Measurements from ENCODE around the gene BPIFB3.

BPIFB3 gene

GRCh38 chr20:33053291-33054106 lies at the start of gene BPIFB3:
TSS of gene BPIFB3 (plus strand) at chr20:33053903. CDS start at chr20:33055436, 1,533 bp downstream.
- no peak for DNase-seq

DNA sequence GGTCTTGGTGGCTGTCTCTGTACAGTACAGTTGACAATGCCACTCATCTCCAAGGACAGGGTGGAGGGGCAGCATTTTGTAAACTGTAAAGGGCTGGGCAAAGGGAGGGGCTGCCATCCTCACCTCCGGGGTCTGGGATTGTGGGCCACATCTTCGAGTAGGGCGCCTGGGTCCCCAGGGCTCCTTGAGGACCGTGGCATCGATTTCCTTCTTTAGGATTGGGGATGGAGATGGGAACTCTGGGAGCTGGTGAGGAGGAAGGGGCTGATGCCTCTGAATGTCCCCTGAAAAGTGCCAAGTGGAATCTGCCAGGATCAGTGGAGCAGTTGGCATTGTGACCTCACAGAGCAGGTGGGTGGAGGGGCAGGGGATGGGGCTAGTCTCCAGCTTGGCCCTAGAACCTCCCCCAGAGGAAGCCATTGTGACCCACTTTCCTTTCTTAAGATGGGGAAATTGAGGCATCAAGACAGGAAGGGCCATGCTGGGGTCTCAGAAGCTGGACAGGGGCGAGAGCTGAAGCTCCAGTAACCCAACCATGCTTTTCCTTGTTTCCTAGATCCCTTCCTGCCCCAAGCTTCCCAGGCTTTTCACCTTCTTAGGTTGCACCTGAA lies 49.5 kb upstream of the BPIFB3 start, which contains the start of gene SUN5:
Gene SUN5 (minus strand): TSS at position 293 of the 611 bp plus-strand sequence. CDS start 93 bp downstream, at position 200.
- DNase-seq = no peak

DNA sequence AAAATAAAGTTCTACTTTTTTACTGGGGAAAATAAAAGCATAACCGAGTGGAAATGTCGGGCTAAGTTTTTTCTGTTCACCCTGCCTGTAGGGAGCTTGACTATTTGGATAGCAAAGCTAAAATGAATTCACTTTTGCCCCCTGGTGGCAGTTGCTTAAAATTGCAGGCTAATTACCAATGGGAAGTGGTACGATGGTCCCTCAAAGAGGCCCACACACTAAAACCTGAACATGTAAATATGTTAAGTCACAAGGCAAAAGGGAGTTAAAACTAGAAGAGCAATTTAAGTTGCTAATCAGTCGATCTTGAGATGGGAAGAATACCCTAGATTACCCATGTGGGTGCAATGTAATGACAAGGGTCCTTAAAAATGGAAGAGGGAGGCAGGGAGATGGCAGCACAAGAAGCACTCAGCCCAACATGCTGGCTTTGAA lies 48.6 kb upstream of the BPIFB3 start:
- peak; percentile 17 for DNase-seq

- no peak for DNase-seq
Observed at GRCh38 chr20:33005908-33006775, 47.6 kb upstream of the BPIFB3 start.

- no peak for DNase-seq
Observed at GRCh38 chr20:33006776-33007375, 46.8 kb upstream of the BPIFB3 start.

DNA sequence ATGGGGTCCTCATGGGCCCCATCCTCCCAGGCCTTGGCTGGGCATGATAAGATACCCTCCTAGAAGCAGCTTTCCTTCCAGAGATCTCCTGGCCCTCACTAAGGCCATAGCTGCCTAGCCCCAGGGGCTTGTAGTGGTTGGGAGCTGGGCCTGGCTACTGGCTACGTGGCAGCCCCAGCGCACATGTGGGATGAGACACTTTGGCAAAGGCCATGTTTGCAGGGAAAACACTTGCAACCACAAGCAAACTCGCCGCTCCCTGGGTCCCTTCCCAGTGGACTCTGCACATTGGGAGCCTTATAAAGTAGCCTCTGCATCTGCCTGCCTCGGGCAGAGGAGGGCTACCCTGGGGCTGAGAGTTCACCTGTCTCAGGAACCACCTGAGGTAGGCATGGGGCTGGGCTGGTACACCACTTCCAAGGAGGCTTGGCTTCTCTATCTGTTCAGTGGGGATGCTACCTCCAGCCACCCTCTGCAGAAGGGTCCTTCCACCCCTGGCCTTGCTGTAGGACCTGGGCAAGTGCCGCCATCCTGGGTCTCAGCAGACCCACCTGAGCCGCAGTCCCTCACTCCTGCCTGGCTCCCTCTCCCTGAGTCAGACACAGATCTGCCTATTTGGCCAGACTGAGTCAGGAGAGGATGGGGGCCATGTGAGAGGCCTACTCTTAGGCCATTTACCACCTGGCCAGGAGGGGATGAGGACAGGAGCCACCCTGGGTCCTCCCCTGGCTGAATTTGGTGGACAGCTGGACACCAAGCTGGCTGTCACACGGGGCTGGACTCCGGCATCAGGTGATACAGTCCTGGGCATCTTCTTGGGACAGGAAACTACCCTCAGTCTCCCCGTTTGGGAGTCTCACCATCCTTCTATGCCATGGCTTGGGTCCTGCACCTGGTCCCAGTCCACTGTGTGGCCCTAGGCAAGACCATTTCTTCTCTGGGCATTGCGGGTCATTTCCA lies 46.0 kb upstream of the BPIFB3 start, which contains the start of gene BPIFB2:
Gene BPIFB2 (plus strand): TSS at position 329 of the 960 bp plus-strand sequence. CDS start 871 bp downstream, outside the sequence.
- no peak for DNase-seq

GRCh38 chr20:33008336-33009213 lies 45.1 kb upstream of the BPIFB3 start:
- no peak for DNase-seq

GRCh38 chr20:33009214-33010132 lies 44.2 kb upstream of the BPIFB3 start:
- peak; percentile 59 for DNase-seq

- no peak for DNase-seq
Observed at GRCh38 chr20:33010133-33010504, 43.6 kb upstream of the BPIFB3 start.

DNA sequence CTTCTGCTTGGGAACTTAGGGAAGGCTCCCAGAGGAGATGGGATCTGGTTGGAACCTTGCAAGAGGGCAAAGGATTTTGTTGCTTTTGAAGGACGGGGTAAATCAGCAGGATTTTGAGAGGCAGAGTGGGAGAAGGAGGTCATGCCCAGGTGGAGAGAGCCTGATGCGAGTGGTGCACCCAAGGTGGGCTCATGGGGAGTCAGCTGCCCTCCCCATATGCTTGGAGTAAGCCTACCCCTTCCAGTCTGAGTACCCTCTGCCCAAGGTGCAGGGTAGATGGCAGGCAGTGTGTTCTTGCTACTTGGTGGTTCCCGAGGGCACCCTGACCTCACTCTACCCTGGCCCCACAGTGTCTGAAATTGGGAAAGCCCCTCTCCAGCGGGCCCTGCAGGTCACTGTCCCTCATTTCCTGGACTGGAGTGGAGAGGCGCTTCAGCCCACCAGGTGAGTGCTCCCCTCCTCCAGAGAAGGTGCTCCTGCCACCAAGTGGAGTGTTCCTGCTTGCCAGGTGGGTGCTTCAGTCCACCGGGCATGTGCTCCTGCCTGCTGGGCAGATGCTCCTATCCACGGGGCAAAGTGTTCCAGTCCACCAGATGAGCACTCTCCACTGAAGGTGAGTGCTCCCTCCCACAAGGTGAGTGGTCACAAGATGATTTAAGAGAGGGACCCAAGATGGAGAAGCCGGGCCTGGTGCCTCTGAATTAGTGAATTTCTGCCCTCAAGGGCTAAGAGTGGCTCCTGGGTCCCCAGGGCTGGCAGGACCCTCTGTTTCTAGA lies 42.8 kb upstream of the BPIFB3 start:
- no peak for DNase-seq

DNA sequence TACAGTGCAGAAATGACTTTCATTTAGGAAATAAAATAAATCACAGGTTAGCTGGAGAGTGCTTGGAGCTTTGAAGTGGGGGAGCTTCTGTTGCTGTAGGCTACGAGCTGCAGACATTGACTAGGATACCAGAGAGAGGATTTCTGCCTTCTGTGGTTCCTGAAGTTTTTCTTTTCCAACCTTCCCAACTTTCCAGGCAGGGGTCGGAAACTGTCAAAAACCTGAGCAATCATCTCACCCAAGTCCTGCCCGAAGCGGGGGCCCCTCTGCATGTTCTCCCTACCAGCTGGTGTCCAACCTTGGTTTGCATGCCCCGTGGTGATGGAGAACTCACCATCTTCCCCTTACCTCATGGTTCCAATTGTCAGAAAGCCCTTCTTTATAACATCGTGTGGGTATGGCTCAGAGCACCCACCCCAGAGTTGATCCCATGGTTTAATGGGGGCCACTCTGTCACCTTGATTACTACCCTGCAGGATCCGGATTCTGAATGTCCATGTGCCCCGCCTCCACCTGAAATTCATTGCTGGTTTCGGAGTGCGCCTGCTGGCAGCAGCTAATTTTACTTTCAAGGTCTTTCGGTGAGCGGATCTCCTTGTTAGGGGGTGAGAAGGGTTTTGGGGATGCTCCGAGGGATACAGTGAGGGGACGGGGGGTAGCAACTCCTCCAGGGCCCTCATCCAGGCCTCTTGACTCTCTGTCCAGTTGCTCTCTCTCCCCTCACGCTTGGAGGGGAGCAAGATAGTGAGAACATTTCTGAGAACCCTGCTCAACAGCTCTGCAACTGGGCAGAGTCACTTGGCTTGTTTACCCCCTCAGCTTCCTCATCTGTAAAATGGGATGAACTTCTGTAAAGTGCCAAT lies 41.1 kb upstream of the BPIFB3 start:
- no peak for DNase-seq

GRCh38 chr20:33013701-33014326 lies 39.9 kb upstream of the BPIFB3 start:
- no peak for DNase-seq

- DNase-seq = no peak
Observed at GRCh38 chr20:33014336-33015113, 39.2 kb upstream of the BPIFB3 start.

DNA sequence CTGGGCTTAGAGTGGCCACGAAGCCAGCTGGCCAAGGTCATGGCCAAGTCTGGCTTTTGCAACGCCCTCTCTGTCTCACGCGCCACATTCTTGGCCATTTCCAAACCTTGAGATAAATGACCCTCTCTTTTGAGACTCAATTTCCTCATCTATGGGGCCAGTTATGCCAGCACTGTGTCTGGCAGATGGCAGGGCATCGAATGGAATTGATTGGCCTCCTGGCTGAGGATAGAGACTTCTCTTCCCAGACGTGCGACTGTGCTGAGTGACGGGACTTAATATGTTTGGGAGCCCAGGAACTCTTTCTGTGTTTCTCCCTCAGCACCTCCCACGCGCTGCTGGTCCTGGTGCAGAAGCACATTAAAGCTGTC lies 38.6 kb upstream of the BPIFB3 start:
- DNase-seq = no peak

- no peak for DNase-seq
Observed at GRCh38 chr20:33015700-33016580, 37.8 kb upstream of the BPIFB3 start.
